GM12878 (cell line): ENCODE data around the gene SHROOM3. TPM values are rescaled to one million over a fixed set of nuclear protein-coding genes. Genes with fewer than 3 reads are reported as not detected.

Source experiments
- ATAC-seq: fragments of 200-7000 bp; cut with Tn5 transposase; 3 replicates; pipeline ENCODE4 v1.9.1; 2020; ENCODE audit warnings: mild to moderate bottlenecking, moderate library complexity
- BruUV-seq: library from RNA; stranded (reverse); fragments of 400-500 nt; replicated peaks from 2 replicates; lab custom pipeline; 2021; lab: Mats Ljungman, UMichigan
- CTCF ChIA-PET: fragments of 300-600 bp; sonication (Branson Sonifier 250); formaldehyde crosslinking; extraction: SDS; loops from one replicate; lab custom pipeline; 2021; ENCODE audit warnings: inconsistent platforms; lab: Yijun Ruan, JAX
- POLR2A ChIA-PET: fragments of 350-600 bp; formaldehyde crosslinking; extraction: SDS; loops from one replicate; lab custom pipeline; 2021; ENCODE audit warnings: inconsistent platforms; lab: Charles Lee
- RAD21 ChIA-PET: fragments of 300-600 bp; sonication (Branson Sonifier 250); formaldehyde crosslinking; loops from one replicate; lab custom pipeline; 2023; ENCODE audit warnings: antibody characterized with exemption; ENCODE audit not compliant: unreplicated experiment; lab: Charles Lee
- SMC1A ChIA-PET: fragments of 300-600 bp; sonication (Branson Sonifier 250); formaldehyde crosslinking; loops from one replicate; lab custom pipeline; 2023; ENCODE audit not compliant: unreplicated experiment, uncharacterized antibody; lab: Charles Lee
- DNase-seq: peaks from one replicate; pipeline ENCODE4 v3.0.0-alpha.2; 2011; ENCODE audit warnings: low read depth, low spot score
- FAIRE-seq: peaks from 3 replicates; lab custom pipeline; 2011; peaks lifted over from hg19 to GRCh38; lab: Jason Lieb, UNC
- H2AFZ ChIP-seq: 2 replicates; pipeline ENCODE4 v1.6.0; 2011; ENCODE audit warnings: low read depth, low read length, control low read depth; ENCODE audit not compliant: control insufficient read depth
- H3K27ac ChIP-seq: 2 replicates; pipeline ENCODE4 v1.5.1; 2011; ENCODE audit warnings: control low read depth; ENCODE audit not compliant: control insufficient read depth, insufficient read depth
- H3K27me3 ChIP-seq, 2 experiments: replicated peaks in 1 of 2; 2 replicates each; pipeline versions ENCODE4 v1.6.0 to v1.6.1; 2011; ENCODE audit warnings: low read length in 1 of 2; ENCODE audit not compliant: control insufficient read depth in 2 of 2, insufficient read depth in 2 of 2
- H3K36me3 ChIP-seq, 2 experiments: 2 replicates each; pipeline ENCODE4 v1.5.1; 2011; ENCODE audit warnings: low read length in 1 of 2; ENCODE audit not compliant: control insufficient read depth in 2 of 2, insufficient read depth in 2 of 2
- H3K4me1 ChIP-seq: 2 replicates; pipeline ENCODE4 v1.6.1; 2011; ENCODE audit warnings: mild to moderate bottlenecking, low read length, moderate library complexity, mixed read lengths; ENCODE audit not compliant: control insufficient read depth, insufficient read depth
- H3K4me2 ChIP-seq: 2 replicates; pipeline ENCODE4 v1.6.0; 2011; ENCODE audit warnings: control low read depth; ENCODE audit not compliant: control insufficient read depth, insufficient read depth
- H3K4me3 ChIP-seq: fragments of 200-600 bp; sonication (generic); 2 replicates; pipeline ENCODE4 v1.5.1; 2016
- H3K79me2 ChIP-seq: 2 replicates; pipeline ENCODE4 v1.6.0; 2011; ENCODE audit warnings: low read length; ENCODE audit not compliant: control insufficient read depth, insufficient read depth
- H3K9ac ChIP-seq: 2 replicates; pipeline ENCODE4 v1.8.0; 2011; ENCODE audit warnings: low read length, control low read depth, mixed read lengths; ENCODE audit not compliant: control insufficient read depth, insufficient read depth
- H3K9me3 ChIP-seq: replicated peaks from 3 replicates; pipeline ENCODE4 v1.5.1; 2011; ENCODE audit warnings: mild to moderate bottlenecking, low read length; ENCODE audit not compliant: control insufficient read depth, insufficient read depth
- H4K20me1 ChIP-seq: 2 replicates; pipeline ENCODE4 v1.6.0; 2011; ENCODE audit not compliant: control insufficient read depth, insufficient read depth
- ATF2 ChIP-seq: IDR thresholded peaks from 2 replicates; pipeline ENCODE4 v1.6.1; 2012; ENCODE audit warnings: low read length, inconsistent platforms
- ESRRA ChIP-seq: IDR thresholded peaks from 2 replicates; pipeline ENCODE4 v1.6.1; 2012; ENCODE audit warnings: mild to moderate bottlenecking, low read length, improper control_type of control experiment
- MLLT1 ChIP-seq: fragments of 450-650 bp; IDR thresholded peaks from 2 replicates; pipeline ENCODE4 v1.6.1; 2016; ENCODE audit warnings: mild to moderate bottlenecking
- NRF1 ChIP-seq: conservative IDR thresholded peaks from 2 replicates; pipeline ENCODE4 v1.6.1; 2011; ENCODE audit warnings: mild to moderate bottlenecking, low read depth, low read length, improper control_type of control experiment
- PML ChIP-seq: IDR thresholded peaks from 2 replicates; pipeline ENCODE4 v1.6.1; 2012; ENCODE audit warnings: low read length, inconsistent platforms
- SMC3 ChIP-seq: IDR thresholded peaks from 2 replicates; pipeline ENCODE4 v1.6.1; 2011; ENCODE audit warnings: low read length, improper control_type of control experiment, borderline replicate concordance
- ZBTB11 ChIP-seq: fragments of 450-650 bp; formaldehyde crosslinking; IDR thresholded peaks from 2 replicates; pipeline ENCODE4 v1.5.0; 2022; ENCODE audit warnings: mild to moderate bottlenecking, missing genetic modification characterization
- ZBTB33 ChIP-seq: fragments of 450-650 bp; IDR thresholded peaks from 2 replicates; pipeline ENCODE4 v1.6.1; 2017; ENCODE audit warnings: mild to moderate bottlenecking
- ZNF24 ChIP-seq: fragments of 450-650 bp; IDR thresholded peaks from 2 replicates; pipeline ENCODE4 v1.6.1; 2017; ENCODE audit warnings: antibody characterized with exemption, mild to moderate bottlenecking
- ZNF384 ChIP-seq: IDR thresholded peaks from 2 replicates; pipeline ENCODE4 v1.6.1; 2012; ENCODE audit warnings: low read depth, mild to moderate bottlenecking, low read length, improper control_type of control experiment, borderline replicate concordance
- ZNF622 ChIP-seq: fragments of 450-650 bp; IDR thresholded peaks from 2 replicates; pipeline ENCODE4 v1.6.1; 2017; ENCODE audit warnings: mild to moderate bottlenecking, inconsistent platforms
- ZNF687 ChIP-seq: fragments of 450-650 bp; IDR thresholded peaks from 2 replicates; pipeline ENCODE4 v1.6.1; 2017; ENCODE audit warnings: mild to moderate bottlenecking, moderate library complexity
- WGBS: methylation state at CpG from one replicate; pipeline ENCODE4 v1.1.6; 2016; ENCODE audit warnings: low lambda C conversion rate; ENCODE audit not compliant: insufficient replicate concordance, insufficient coverage; ENCODE audit errors: missing lambda C conversion rate; 5-methylcytosine and 5-hydroxymethylcytosine counted together
- in situ Hi-C: fragments of 300-500 bp; cut with MboI; formaldehyde crosslinking; loops from 9 replicates; pipeline ENCODE4 v1.14.3; 2018; ENCODE audit warnings: mixed read lengths
- intact Hi-C: fragments of 100-400 bp; cut with micrococcal nuclease; formaldehyde crosslinking; loops from one replicate; pipeline ENCODE4 v1.14.2; 2022; ENCODE audit not compliant: unreplicated experiment
- polyA plus RNA-seq, 11 experiments: library from polyadenylated mRNA; depleted of rRNA in 4 of 11; unstranded in 6 of 11; stranded (reverse) in 5 of 11; fragments of >200 nt; fragmentation: Nextera tagmentation in 4 of 11; fragmentation: Illumina TruSeq in 1 of 11; extraction: Ambion mirVana in 4 of 11; extraction: Trizol in 1 of 11; gene quantifications; 1 replicate in 1 of 11; 2 replicates in 10 of 11; pipeline versions ENCODE4 v1.2.1 to v1.2.3, GENCODE V29; 2011 to 2016; ENCODE audit warnings: inconsistent platforms in 2 of 11, missing spikeins in 2 of 11, low read depth in 1 of 11
- total RNA-seq, 4 experiments: library from RNA; depleted of rRNA in 3 of 4; stranded (reverse); fragments of >200 nt in 3 of 4; fragmentation: Illumina TruSeq in 1 of 4; extraction: Trizol in 1 of 4; gene quantifications; 2 replicates each; pipeline versions ENCODE4 v1.2.1 to v1.2.3, GENCODE V29; 2013 to 2021

SHROOM3 gene
- total and polyA plus RNA-seq, 10 of the 15 experiments (the other 5 are each of a cell fraction or from before 2014, with no cell fraction given), result under 0.01 to 0.29 (median 0.08) TPM; not detected in 1

- no peak for FAIRE-seq
- in situ Hi-C loops, result no loop called here
- TF ChIP-seq ZNF24 (no peak), SMC3 (no peak), ZNF384 (no peak), MLLT1 (no peak), ZNF622 (no peak), ESRRA (no peak), ZNF687 (no peak), NRF1 (no peak), PML (no peak), ATF2 (no peak), ZBTB33 (no peak), ZBTB11 (CRISPR knock-in tag) (no peak)
These were observed 7.8 kb downstream of the SHROOM3 start for GRCh38 chr4:76442807-76443206.

More at GRCh38 chr4:76442807-76443206, 7.8 kb downstream of the SHROOM3 start:
- Histone ChIP-seq H3K36me3 (no peaks in the 10 kb centered on the region), H3K9me3 (no peaks in the 10 kb centered on the region), H3K4me1 (no peaks in the 10 kb centered on the region), H3K4me2 (no peak overlapping the region), H3K79me2 (no peaks in the 10 kb centered on the region), H3K27ac (no peak overlapping the region), H3K4me3 (no peak overlapping the region), H3K9ac (no peak overlapping the region), H4K20me1 (no peaks in the 10 kb centered on the region), H3K27me3 (no peaks in the 10 kb centered on the region; a peak in 1 of 4 replicates), H2AFZ (no peak overlapping the region)
- ATAC-seq (no peak), DNase-seq (no peak)
- ChIA-PET POLR2A (no interaction called here), CTCF (interaction anchor here (1.2 kb wide), 2 partner anchors 10 to 431 kb away, joined by 3 to 4 read pairs; no protein-coding TSS in a partner anchor), SMC1A (no interaction called here), RAD21 (interaction anchor here (0.6 kb wide), 1 partner anchor 170 kb away, joined by 6 read pairs; no protein-coding TSS in a partner anchor)
- BruUV-seq, result no TSS peak
- intact Hi-C loops, result no loop called here
- WGBS, result 93% methylated on average over 3 of the region's 3 CpGs
